ENCODE measurements around the gene PHLPP2. TPM values are rescaled to one million over a fixed set of nuclear protein-coding genes. Genes with fewer than 3 reads are reported as not detected.

Gene PHLPP2
- total and polyA plus RNA-seq, 10 of the 15 experiments (the other 5 are each of a cell fraction or from before 2014, with no cell fraction given) = 1.0 to 13.2 (median 7.0) TPM

DNA sequence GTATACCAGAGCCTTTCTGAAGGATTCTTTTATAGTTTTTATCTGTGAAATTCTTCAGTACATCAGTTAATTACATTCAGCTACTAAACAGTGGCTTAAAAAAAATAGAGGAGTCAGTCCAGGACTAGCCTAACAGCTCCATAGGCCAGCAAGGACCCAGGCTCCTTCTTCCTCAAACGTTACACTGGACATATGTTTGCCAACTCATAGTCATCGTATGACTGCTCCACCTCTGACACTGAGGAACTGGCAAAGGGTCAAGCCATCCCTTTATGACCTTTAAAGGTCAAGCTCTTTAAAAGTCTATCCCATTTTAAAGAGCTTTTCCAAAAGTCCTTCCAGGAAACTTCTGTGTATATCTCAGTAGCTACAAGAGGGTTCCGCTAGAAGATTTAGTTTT is 36.6 kb downstream of the PHLPP2 start:
- DNase-seq (ENCODE audit: low read depth, low spot score) (no peak), ATAC-seq (no peak), FAIRE-seq (no peak)
- Histone ChIP-seq H3K27ac (ENCODE audit: control insufficient read depth, insufficient read depth) (no peak overlapping the region), H3K27me3 (replicated peaks in 1 of 2; ENCODE audit: control insufficient read depth in 2 of 2, insufficient read depth in 2 of 2, low read length in 1 of 2) (no peaks in the 10 kb centered on the region), H4K20me1 (ENCODE audit: control insufficient read depth, insufficient read depth) (no peaks in the 10 kb centered on the region), H3K9ac (ENCODE audit: control insufficient read depth, insufficient read depth, low read length) (no peak overlapping the region), H3K36me3 (ENCODE audit: control insufficient read depth in 2 of 2, insufficient read depth in 2 of 2, low read length in 1 of 2) (peaks cover 0 to 3% of the 10 kb centered on the region in 2 experiments; a peak in 1 of 4 replicates), H3K4me1 (ENCODE audit: control insufficient read depth, insufficient read depth, low read length) (no peaks in the 10 kb centered on the region), H2AFZ (ENCODE audit: control insufficient read depth, low read depth, low read length) (no peak overlapping the region), H3K79me2 (ENCODE audit: control insufficient read depth, insufficient read depth, low read length) (no peaks in the 10 kb centered on the region), H3K4me3 (no peak overlapping the region), H3K9me3 (replicated peaks; ENCODE audit: control insufficient read depth, insufficient read depth, low read length) (no peaks in the 10 kb centered on the region), H3K4me2 (ENCODE audit: control insufficient read depth, insufficient read depth) (no peak overlapping the region)
- 78% methylated on average over 3 of the region's 3 CpGs for WGBS (ENCODE audit: insufficient coverage, insufficient replicate concordance, low lambda C conversion rate, missing lambda C conversion rate)
- POLR2A ChIA-PET = no interaction called here
- RAD21 ChIA-PET (ENCODE audit: unreplicated experiment) = no interaction called here
- CTCF ChIA-PET = interaction anchor here (0.8 kb wide), 1 partner anchor 29 kb away, joined by 3 read pairs; no protein-coding TSS in a partner anchor
- intact Hi-C loops (cut with micrococcal nuclease; ENCODE audit: unreplicated experiment) (loop anchor here (10.0 kb wide), 1 partner anchor 277 kb away; no protein-coding TSS in a partner anchor), in situ Hi-C loops (cut with MboI) (no loop called here)
- no TSS peak for BruUV-seq (replicated peaks)
- SMC1A ChIA-PET (ENCODE audit: uncharacterized antibody, unreplicated experiment) = interaction anchor here (1.1 kb wide), 1 partner anchor 11 kb away, joined by 4 read pairs; no protein-coding TSS in a partner anchor
- no peak for TF ChIP-seq RUNX3 (IDR thresholded peaks at IDR 0.05; ENCODE audit: low read length)
- no peak for TF ChIP-seq BMI1 (IDR thresholded peaks at IDR 0.05; ENCODE audit: borderline replicate concordance)
- TF ChIP-seq, protein P1, sequence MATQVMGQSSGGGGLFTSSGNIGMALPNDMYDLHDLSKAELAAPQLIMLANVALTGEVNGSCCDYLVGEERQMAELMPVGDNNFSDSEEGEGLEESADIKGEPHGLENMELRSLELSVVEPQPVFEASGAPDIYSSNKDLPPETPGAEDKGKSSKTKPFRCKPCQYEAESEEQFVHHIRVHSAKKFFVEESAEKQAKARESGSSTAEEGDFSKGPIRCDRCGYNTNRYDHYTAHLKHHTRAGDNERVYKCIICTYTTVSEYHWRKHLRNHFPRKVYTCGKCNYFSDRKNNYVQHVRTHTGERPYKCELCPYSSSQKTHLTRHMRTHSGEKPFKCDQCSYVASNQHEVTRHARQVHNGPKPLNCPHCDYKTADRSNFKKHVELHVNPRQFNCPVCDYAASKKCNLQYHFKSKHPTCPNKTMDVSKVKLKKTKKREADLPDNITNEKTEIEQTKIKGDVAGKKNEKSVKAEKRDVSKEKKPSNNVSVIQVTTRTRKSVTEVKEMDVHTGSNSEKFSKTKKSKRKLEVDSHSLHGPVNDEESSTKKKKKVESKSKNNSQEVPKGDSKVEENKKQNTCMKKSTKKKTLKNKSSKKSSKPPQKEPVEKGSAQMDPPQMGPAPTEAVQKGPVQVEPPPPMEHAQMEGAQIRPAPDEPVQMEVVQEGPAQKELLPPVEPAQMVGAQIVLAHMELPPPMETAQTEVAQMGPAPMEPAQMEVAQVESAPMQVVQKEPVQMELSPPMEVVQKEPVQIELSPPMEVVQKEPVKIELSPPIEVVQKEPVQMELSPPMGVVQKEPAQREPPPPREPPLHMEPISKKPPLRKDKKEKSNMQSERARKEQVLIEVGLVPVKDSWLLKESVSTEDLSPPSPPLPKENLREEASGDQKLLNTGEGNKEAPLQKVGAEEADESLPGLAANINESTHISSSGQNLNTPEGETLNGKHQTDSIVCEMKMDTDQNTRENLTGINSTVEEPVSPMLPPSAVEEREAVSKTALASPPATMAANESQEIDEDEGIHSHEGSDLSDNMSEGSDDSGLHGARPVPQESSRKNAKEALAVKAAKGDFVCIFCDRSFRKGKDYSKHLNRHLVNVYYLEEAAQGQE (IDR thresholded peaks at IDR 0.05; ENCODE audit: low read depth, low read length) = no peak
- TF ChIP-seq PAX8 (IDR thresholded peaks at IDR 0.05) = no peak
- no peak for TF ChIP-seq BHLHE40 (IDR thresholded peaks at IDR 0.05; ENCODE audit: borderline replicate concordance in 1 of 2, low read depth in 2 of 2, low read length in 1 of 2)
- no peak for TF ChIP-seq NFYA (IDR thresholded peaks at IDR 0.05; ENCODE audit: borderline replicate concordance, low read depth, low read length)
- TF ChIP-seq MYC (IDR thresholded peaks at IDR 0.05; ENCODE audit: insufficient read depth, insufficient read length, insufficient replicate concordance, low read length, severe bottlenecking) = no peak
- TF ChIP-seq TARDBP (IDR thresholded peaks at IDR 0.05; ENCODE audit: borderline replicate concordance) = no peak
- no peak for TF ChIP-seq CHD2 (IDR thresholded peaks at IDR 0.05; ENCODE audit: borderline replicate concordance, low read depth, low read length)
- no peak for TF ChIP-seq CHD1 (IDR thresholded peaks at IDR 0.05; ENCODE audit: low read depth, low read length)
- no peak for TF ChIP-seq SMAD1 (IDR thresholded peaks at IDR 0.05; ENCODE audit: low read depth, partially characterized antibody)
- TF ChIP-seq, protein P2, sequence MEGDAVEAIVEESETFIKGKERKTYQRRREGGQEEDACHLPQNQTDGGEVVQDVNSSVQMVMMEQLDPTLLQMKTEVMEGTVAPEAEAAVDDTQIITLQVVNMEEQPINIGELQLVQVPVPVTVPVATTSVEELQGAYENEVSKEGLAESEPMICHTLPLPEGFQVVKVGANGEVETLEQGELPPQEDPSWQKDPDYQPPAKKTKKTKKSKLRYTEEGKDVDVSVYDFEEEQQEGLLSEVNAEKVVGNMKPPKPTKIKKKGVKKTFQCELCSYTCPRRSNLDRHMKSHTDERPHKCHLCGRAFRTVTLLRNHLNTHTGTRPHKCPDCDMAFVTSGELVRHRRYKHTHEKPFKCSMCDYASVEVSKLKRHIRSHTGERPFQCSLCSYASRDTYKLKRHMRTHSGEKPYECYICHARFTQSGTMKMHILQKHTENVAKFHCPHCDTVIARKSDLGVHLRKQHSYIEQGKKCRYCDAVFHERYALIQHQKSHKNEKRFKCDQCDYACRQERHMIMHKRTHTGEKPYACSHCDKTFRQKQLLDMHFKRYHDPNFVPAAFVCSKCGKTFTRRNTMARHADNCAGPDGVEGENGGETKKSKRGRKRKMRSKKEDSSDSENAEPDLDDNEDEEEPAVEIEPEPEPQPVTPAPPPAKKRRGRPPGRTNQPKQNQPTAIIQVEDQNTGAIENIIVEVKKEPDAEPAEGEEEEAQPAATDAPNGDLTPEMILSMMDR (IDR thresholded peaks at IDR 0.05 in 2 of 3, conservative IDR thresholded peaks at IDR 0.05 in 1 of 3; ENCODE audit: control insufficient read depth in 2 of 3, extremely low read depth in 1 of 3, insufficient read depth in 1 of 3, low read depth in 3 of 3, low read length in 3 of 3) = no peak
- TF ChIP-seq GABPA (IDR thresholded peaks at IDR 0.05; ENCODE audit: low read depth) = no peak
- TF ChIP-seq, protein P3, sequence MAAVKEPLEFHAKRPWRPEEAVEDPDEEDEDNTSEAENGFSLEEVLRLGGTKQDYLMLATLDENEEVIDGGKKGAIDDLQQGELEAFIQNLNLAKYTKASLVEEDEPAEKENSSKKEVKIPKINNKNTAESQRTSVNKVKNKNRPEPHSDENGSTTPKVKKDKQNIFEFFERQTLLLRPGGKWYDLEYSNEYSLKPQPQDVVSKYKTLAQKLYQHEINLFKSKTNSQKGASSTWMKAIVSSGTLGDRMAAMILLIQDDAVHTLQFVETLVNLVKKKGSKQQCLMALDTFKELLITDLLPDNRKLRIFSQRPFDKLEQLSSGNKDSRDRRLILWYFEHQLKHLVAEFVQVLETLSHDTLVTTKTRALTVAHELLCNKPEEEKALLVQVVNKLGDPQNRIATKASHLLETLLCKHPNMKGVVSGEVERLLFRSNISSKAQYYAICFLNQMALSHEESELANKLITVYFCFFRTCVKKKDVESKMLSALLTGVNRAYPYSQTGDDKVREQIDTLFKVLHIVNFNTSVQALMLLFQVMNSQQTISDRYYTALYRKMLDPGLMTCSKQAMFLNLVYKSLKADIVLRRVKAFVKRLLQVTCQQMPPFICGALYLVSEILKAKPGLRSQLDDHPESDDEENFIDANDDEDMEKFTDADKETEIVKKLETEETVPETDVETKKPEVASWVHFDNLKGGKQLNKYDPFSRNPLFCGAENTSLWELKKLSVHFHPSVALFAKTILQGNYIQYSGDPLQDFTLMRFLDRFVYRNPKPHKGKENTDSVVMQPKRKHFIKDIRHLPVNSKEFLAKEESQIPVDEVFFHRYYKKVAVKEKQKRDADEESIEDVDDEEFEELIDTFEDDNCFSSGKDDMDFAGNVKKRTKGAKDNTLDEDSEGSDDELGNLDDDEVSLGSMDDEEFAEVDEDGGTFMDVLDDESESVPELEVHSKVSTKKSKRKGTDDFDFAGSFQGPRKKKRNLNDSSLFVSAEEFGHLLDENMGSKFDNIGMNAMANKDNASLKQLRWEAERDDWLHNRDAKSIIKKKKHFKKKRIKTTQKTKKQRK (IDR thresholded peaks at IDR 0.05; ENCODE audit: low read depth, low read length) = no peak

Measured in GM12878 (cell line).